Spleen (tissue), 7 donors: Measurements from ENCODE around the gene PTP4A2.

ENCODE experiments used
- CTCF ChIP-seq, 11 experiments: fragments of 200-600 bp in 7 of 11; fragments of 450-650 bp in 4 of 11; sonication (generic) in 4 of 11; IDR thresholded peaks in 8 of 11; conservative IDR thresholded peaks in 3 of 11; 1 replicate in 7 of 11; 2 replicates in 4 of 11; pipeline versions ENCODE4 v1.4.0 to v1.8.0; 2016 to 2021; ENCODE audit warnings: antibody characterized with exemption in 11 of 11, inconsistent platforms in 4 of 11, mild to moderate bottlenecking in 1 of 11
- POLR2A ChIP-seq, 3 donors: fragments of 450-650 bp; IDR thresholded peaks; one replicate each; pipeline ENCODE4 v1.5.1; 2017; ENCODE audit warnings: antibody characterized with exemption in 3 of 3, mild to moderate bottlenecking in 1 of 3
- donor health status: DM: no; HTN: no; CAD: no; lungs with moderate emphysema.
- donor health status: DM: no; HTN: no; CAD: no.
- donor health status: DM: no; HTN: no; CAD: no.

DNA sequence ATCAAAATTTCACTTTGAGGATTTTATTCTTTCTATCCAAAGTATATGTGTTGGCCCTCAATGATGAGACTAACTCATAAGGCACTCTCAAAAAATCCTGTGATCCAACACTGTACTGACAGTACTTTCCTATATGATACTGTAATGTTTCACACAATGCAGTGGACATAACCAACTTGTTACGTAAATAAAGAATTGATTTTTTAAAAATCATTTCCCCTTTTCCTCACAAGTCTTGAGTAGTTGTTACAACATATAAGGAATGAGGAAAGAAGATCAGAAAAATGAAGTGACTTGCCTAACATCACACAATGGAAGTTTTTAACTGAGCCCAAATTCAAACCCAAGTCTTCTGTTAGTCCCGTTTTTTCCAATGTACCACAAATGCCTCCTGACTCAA lies 17.2 kb downstream of the PTP4A2 start:
- TF ChIP-seq CTCF (IDR thresholded peaks at IDR 0.05 in 8 of 11, conservative IDR thresholded peaks at IDR 0.05 in 3 of 11) (no peak), POLR2A (IDR thresholded peaks at IDR 0.05) (no peak)
